GM12872 (cell line): ENCODE results near the gene IQGAP3.

Experiments used
- TF ChIP-seq, protein P1 (sequence below): IDR thresholded peaks from 3 replicates; pipeline ENCODE4 v1.5.1; 2011; ENCODE audit warnings: low read depth, mild to moderate bottlenecking, low read length, moderate library complexity; ENCODE audit not compliant: insufficient read depth

IQGAP3 gene

DNA sequence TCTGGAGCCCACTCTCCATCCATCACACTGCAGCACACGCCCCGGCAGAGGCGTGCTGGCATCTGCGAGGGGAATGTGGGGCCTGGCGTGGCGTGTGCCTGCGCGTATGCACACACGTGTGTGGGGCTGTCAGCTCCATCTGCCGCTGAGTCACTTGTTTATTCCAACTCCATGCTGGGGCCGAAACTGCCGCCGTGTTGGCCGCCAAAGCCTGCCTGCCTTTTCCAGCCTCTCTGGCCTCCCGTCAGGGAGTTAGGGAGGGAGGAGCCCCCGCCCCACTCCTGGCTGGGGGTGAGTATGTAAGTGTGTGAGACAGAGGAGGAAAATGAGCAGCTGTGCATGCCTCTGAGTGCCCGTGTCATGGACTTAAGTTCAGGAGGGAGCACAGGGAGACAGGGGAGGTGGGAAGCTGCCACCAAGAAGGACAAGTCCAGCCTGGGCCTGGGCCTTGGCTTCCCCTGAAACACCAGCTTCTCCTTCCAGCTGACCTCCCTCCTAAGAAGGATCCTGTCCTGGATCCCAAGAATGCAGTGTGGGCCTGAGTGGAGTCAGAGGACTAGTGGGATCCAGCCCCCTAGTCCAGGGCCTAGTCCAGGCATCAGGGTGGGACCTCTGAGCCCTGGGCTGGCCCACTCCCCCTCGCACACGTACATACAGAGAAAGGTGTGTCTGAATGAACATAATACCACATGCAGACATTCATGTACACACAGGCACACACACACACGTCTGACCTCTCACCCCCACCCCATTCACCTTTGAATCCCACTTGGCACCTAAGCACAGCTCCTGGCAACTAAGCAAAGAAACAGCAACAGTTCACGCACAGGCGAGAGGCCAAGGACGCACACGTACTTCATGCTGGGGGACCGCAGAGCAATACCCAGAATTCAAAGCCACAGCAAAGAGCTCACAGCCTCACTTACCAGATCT lies 96.5 kb downstream of the IQGAP3 start:
- TF ChIP-seq, protein P1, sequence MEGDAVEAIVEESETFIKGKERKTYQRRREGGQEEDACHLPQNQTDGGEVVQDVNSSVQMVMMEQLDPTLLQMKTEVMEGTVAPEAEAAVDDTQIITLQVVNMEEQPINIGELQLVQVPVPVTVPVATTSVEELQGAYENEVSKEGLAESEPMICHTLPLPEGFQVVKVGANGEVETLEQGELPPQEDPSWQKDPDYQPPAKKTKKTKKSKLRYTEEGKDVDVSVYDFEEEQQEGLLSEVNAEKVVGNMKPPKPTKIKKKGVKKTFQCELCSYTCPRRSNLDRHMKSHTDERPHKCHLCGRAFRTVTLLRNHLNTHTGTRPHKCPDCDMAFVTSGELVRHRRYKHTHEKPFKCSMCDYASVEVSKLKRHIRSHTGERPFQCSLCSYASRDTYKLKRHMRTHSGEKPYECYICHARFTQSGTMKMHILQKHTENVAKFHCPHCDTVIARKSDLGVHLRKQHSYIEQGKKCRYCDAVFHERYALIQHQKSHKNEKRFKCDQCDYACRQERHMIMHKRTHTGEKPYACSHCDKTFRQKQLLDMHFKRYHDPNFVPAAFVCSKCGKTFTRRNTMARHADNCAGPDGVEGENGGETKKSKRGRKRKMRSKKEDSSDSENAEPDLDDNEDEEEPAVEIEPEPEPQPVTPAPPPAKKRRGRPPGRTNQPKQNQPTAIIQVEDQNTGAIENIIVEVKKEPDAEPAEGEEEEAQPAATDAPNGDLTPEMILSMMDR = no peak
